NCI-H748 (cell line): Measurements from ENCODE around the gene BTBD10.
"Not testable (repeated sequence)": the region's sequence is repeated elsewhere in the genome, so short reads cannot be mapped to it uniquely, and the experiment has no call there.

ENCODE experiments used
- DNase-seq: peaks from one replicate; lab custom pipeline; 2025; ENCODE audit not compliant: unreplicated experiment; lab: John Stamatoyannopoulos, UW

The BTBD10 gene

DNA sequence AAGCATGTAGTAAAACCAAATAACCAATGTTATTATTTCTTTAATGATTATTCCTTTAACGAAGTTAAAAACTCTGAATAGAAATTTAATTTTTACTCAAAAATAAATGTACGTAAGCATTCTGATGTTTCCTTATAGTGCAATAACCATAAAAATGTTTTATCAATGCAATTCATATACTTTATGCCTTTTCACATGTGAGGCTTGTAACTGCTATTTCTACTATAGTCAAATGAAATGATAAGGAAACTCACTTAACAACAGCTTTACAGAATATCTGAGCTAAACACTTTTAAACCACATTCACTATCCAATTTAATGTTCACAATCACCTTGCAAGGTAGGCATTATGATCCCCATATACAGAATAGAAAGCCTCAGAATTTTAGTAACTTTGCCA, 17.4 kb downstream of the BTBD10 start:
- no peak for DNase-seq

DNA sequence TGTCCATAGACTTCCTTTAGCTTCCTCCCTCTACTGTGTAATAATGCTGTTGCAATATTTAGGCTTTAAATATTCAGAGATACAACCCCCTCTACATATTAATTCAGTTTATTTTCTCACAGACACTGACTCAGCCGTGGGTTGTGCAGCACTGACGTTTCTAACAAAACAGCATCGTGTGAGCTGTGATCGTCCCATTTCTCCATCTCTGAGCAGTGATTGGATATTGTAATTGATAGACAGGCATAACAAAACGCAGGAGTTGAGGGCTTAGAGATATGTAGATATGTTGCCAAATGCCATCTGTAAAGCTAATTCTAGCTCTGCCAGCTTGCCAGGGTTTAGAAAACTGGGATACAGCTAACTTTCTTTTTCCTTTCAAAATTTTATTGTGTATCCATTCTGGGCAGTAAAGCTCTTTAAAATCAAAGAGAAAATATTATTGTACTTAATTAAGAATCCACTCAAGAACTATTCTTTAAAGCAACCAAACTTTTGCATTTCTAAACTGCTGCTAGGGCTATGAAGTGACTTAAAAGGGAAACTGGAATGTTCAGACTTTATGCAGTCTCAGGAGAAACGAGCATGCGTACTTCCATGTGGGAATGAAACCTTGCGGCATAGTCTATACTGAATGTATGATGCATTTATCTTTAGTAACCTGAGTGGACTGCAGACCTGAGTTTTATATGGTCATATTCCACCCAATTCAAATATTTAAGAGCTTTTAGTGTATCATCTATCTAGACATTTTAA, 22.7 kb downstream of the BTBD10 start:
- DNase-seq = peak; percentile 44

DNA sequence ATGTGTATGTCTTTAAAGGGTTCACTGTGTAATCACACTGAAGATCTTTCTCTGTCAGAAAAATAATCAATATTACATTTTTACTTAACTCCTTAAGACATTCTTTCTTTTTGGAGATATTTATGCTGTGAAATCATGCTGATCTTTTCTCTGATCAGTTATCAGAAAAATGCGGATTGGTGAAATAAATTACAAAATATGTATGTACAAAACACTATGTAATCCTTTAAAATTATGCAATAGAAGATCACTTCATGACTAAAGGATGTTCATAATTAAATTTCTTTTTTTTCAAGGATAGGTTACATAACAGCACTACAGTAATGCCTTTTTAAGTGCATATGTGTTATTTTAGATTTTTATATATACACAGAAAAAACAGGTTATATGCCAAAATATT, 24.7 kb downstream of the BTBD10 start:
- DNase-seq = no peak

DNA sequence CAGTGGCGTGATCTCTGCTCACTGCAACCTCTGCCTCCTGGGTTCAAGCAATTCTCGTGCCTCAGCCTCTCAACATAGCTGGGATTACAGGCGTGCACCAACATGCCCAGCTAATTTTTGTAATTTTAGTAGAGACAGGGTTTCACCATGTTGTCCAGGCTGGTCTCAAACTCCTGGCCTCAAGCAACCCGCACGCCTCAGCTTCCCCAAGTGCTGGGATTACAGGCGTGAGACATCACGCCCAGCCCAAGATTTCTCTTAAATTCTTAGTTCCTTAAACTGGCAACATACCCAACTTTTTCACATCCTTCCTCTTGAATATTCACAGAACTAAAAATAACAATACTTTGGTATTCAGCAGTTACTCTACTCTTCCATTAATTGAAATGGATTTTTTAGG, 26.2 kb downstream of the BTBD10 start:
- DNase-seq = not testable (repeated sequence)

DNA sequence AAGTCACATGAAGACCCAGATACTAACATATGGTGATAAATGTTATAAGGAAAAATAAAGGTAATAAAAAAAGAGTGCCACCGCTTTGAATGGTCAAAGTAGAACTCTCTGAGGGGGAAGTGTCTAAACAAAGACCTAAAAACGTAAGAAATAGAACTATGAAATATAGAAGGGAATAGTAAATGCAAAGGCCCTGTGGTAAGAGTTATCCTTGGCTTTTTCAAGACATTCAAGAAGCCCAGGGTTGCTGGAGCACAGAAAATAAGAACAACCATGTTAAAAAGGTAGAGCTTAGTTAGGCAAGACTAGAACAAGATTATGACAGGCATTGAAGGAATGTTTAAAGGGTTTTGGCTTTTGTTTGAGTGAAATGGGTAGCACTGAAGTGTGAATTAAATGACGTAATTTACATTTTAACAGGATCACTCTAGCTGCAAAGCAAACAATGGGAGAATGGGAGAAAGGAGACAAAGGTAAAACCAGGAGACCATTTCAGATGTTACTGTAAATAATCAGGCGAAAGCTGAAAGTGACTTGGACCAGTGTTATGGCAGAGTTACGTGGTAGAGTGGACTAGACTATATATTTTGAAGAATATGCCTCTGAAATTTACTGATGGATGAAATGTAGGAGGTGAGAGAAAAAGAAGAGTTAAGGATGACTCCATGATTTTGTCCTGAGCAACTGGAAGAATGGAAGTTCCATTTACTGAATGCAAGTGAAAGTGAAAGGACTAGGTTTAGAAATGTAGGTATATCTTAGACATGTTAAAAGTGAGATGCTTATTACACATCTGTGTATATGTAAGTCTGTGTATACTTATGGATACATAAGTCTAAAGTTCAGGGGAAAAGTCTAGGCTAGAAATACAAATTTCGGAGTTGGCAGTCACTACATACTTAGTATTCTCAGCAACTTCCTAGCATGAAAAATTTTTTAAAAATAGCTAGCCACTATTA, 28.5 kb downstream of the BTBD10 start:
- peak; percentile 25 for DNase-seq

DNA sequence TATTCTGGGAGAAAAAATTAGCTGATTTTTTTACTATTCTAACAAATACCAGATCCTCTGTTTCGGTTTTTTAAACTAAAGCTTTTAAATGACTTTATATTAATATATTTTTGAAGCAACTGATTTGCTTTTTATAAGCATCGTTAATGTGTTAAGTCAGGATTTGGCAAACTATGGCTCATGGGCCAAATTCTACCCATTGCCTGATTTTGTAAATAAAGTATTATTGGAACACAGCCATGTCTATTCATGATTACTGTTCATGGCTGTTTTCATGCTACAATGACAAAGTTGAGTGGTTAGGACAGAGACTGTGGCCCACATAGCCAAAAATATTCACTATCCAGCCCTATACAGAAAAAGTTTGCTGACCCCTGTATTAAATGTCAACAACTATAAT, 29.6 kb downstream of the BTBD10 start:
- DNase-seq = no peak

DNA sequence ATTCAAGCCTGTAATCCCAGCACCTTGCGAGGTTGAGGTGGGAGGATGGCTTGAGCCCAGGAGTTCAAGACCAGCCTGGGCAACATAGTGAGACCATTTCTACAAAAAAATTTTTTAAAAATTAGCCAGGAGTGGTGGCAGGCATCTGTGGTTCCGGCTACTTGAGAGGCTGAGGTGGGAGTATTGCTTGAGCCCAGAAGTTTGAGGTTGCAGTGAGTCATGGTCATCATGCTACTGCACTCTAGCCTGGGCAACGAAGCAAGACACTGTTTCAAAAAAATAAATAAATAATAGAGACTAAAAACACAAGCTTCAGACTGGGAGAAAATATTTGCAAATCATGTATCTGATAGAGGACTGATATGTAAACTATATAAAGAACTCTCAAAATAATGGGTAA, 33.2 kb downstream of the BTBD10 start:
- no peak for DNase-seq

DNA sequence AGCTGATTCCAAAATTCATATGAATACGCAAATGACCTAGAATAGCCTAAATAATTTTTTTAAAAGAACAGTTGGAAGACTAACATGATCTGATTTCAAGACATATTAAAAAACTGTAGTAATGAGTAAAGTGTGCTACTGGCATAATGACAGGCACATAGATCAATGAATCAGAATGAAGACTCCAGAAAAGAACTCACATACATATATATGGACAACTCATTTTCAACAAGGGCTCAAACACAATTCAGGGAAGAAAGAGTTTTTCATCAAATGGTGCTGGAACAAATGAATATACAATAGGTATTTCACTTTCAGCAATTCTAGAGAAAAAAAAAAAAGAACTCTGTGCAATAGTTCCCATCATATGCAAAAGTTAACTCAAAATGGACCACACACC, 33.7 kb downstream of the BTBD10 start:
- no peak for DNase-seq

DNA sequence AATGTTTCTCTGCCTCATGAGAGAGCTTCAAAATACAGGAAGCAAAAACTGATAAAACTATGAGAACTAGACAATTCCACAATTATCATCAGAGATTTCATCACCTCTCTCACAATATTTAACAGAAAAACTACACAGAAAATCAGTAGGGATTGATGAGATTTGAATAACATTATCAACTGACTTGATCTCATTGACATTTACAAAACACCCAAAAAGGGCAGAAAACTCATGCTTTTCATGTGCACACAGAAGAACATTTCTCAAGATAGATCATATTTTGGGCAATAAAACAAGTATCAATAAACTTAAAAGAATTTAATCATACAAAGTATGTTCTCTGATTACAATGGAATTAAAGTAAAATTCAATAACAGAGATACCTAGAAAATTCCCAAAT, 35.6 kb downstream of the BTBD10 start:
- DNase-seq = no peak

DNA sequence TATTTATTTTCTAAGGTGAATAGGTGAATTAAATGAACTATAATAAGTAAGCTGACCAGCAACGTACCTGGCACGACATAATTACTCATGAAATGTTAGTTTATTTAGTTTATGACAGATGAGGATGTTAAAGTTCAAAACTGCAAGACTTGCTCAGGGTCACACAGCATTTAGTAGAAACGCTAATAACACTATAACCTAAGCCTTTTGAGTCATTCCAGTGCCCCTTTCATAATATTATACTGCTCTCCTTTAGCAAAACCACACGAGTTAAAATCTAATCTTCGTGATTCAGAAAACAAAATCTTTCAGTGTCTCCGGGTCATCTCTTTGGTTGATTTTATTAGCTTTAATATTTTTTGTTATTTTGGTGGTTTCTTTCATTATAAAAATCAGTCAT, 39.6 kb downstream of the BTBD10 start:
- no peak for DNase-seq

DNA sequence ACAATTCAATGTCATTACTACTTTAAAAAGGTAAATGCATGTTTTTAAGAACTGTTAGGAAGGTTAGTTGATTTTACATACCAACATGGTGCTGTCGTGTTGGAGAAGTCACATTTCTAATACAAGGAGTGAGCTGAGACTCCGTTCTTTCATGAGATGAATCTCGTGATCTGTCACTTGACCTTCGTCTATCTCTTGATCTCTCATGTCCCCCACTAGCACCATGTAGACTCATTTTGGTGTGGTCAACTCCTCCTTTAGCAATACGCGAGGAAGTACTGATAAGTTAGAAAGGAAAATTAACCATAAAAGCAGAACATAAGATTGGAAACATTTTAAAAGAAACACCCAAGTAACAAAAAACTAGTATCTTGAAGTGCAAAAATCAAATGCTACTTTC, 41.5 kb downstream of the BTBD10 start:
- DNase-seq = no peak

DNA sequence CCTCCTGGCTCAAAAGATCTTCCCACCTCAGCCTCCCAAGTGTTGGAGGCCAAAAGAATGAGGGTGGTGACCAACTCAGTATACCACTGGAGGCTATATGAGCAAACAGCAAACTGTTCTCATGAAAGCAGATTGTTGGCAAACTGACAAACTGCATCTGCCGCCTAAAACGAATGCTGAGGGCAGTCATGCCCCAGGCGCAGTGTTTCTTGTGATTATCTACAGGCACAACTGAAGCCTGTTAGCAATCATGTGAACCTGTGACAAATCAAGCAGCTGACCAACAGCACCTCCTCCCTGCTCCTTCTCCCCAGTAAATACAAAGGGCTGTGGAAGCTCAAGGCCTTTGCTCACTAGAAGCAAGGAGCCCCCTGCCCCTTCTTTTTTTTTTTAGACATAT, 47.8 kb downstream of the BTBD10 start:
- DNase-seq = no peak

DNA sequence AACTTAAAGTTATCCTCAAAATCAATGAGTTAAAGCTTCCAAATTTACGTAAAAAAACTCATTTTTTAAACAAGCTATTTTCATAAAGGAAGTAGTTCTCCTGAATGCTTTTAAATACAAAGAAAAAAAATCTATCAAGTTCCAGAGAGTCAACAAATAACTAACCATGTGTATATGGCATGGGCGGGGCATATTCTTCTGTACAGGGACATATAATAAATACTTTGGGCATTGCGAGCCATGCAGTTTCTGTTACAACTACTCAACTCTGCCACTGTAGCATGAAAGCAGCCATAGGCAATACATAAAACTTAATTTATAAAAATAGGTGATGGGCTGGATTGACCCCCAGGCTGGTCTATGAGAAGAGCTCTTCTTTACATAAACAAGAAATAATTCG, 57.8 kb downstream of the BTBD10 start:
- no peak for DNase-seq

DNA sequence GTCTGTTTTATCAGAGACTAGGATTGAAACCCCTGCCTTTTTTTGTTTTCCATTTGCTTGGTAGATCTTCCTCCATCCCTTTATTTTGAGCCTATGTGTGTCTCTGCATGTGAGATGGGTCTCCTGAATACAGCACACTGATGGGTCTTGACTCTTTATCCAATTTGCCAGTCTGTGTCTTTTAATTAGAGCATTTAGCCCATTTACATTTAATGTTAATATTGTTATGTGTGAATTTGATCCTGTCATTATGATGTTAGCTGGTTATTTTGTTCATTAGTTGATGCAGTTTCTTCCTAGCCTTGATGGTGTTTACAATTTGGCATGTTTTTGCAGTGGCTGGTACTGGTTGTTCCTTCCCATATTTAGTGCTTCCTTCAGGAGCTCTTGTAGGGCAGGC, 64.7 kb downstream of the BTBD10 start:
- DNase-seq = not testable (repeated sequence)

DNA sequence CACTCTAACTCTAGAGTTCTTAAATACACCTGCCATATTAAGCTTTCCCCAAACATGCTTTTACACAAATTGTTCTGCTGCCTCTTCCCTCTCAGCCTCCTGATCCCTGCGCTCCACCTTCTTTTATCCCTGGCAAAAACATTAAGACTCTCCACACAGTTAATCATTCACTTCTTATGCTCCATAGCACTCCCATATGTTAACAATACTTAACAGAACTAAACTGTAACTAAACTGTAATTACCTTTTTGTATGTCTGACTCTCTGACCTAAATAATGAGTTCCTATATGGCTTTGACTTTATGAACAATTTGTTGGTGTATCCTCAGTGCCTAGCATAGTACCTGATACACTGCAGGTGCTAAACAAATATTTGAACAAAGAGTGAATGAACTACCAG, 71.8 kb downstream of the BTBD10 start:
- no peak for DNase-seq

DNA sequence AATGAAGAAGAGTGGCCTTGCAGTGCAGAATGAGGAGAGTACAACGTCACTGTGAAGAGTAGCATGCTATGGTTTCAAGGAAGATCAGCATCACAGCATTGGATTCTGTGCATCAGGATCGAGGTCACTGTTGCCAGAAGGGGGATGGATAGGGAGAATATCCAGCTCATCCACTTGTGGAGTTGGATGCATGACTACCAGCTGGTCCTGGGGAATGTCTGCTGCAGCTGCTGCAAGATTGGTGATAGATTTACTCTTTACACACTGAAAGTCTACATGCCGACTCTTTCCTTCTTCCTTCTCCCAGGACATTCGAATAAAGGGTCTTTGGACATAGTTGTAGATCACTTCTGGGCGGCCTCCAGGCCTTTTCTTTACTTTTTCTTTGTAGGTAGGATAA, 74.3 kb downstream of the BTBD10 start:
- no peak for DNase-seq

DNA sequence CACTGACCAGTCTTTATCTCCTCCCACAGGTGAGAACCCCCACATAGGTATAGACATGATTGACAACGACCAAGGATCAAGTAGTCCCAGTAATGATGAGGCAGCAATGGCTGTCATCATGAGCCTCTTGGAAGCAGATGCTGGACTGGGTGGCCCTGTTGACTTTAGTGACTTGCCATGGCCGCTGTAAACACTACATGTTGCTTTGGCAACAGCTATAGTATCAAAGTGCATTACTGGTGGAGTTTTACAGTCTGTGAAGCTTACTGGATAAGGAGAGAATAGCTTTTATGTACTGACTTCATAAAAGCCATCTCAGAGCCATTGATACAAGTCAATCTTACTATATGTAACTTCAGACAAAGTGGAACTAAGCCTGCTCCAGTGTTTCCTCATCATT, 76.5 kb downstream of the BTBD10 start:
- DNase-seq = peak; percentile 21

DNA sequence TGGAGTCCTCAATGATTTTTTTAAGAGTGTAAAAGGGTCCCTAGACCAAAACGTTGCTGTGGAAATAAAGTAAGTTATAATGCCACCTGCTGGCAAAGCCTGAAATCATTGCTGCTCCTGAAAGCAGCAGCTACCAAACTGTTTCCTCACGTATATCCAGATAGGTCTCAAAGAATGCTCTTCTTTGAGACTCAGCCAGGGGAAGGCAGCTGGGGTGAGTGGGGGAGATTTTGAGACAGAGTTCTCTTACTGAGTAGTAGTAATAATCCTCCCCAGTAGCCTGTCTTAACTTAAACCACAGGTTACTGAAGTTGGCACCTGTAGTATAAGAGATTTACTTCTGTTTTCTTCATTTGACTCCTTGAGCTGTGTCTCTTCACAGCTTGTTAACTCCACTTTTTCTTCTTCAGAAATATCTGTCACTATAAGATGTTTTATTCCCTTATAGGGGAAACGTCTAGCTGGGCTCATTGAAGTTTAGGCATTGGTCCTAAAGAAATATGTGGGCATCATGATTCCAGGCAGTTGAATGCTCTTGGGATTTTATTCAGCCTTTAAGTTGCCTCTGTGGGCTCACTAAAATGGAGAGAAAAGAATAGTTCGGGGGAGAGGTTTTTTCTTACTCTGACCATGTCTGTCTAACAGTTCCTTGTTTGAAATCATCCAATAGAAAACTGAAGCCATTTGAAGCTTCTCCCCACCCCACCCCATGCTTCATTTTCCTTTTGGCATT, 77.9 kb downstream of the BTBD10 start:
- peak; percentile 47 for DNase-seq

DNA sequence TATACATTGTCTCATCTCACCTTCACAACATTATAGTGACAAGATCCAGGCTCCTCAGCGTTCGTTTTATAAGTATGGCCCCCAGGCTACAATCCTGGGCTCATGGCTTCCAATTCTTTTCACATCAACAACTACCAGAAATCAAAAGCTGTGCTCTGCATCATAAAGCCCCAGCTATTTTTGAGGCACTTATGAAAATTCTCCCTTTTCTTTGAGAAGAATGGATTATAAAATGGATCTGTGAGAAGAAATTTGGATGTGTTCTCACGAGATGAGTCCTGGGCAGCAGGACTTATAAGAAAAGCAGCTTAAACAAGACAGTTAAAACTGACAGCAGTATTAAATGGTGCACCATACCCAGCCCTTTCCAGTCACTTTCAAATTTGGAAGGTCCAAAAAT, 80.3 kb downstream of the BTBD10 start:
- no peak for DNase-seq

DNA sequence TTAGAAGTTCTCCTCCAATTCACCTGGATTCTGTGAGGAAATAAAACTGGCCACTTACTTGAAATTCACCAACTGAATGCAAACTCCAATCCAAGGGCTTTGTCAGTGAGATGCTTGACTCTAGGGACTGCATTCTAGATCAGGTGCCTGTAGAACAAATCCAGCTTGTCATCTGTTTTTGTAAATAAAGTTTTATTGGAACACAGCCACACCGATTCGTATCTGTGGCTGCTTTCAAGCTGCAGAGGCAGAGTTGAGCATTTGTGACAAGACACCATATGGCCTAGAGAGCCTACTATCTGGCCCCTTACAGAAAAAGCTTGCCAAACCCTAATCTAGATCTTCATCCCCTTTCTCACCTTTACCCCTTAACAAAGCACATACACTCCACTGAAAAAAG, 82.3 kb downstream of the BTBD10 start:
- no peak for DNase-seq

DNA sequence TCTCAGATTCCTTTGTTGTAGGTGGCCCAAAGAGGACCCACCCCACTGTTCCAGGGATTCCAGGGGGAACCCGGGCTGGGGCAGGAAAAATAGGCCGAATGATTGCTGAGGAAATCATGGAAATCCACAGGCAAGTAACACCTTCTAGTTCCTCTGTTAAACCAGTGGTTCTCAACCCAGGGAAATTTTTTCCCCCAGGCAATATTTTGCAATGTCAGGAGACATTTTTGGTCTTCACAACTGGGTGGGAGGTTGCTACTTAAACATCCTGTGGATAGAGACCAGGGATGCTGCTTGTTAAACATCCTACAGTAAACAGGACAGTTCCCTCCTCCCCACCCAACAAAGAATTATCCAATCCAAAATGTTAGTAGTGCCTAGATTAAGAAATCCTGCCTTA, 84.7 kb downstream of the BTBD10 start:
- no peak for DNase-seq

DNA sequence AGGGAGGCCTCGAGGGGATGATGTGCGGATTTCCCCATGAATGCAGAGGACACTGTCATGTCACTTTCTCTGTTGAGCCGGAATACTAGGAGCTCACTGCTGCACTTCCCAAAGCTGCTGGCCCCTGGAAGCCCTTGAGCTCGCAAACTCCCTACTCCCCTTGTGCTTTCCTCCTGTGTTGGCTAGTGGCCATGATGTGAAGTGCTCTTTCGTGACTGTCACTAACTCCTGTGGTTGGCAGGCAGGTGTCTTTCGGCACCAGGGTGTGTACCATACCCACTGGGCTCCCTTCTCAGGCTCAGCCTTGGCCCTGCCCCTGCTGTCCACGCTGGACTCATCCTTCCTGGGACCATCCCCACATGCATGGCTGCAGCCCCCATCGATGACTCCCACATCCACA, 86.2 kb downstream of the BTBD10 start:
- DNase-seq = no peak
